Thyroid gland (tissue), 4 donors: Measurements from ENCODE around the gene TTLL10.

Source experiments
- POLR2A ChIP-seq, 2 donors: fragments of 450-650 bp; IDR thresholded peaks; one replicate each; pipeline ENCODE4 v1.6.1; 2017; ENCODE audit warnings: antibody characterized with exemption in 2 of 2, mild to moderate bottlenecking in 2 of 2, moderate library complexity in 1 of 2
- TF ChIP-seq, protein P1 (sequence below), 6 experiments: fragments of 200-600 bp in 3 of 6; fragments of 450-650 bp in 3 of 6; sonication (generic) in 3 of 6; IDR thresholded peaks; one replicate each; pipeline ENCODE4 v1.5.1; 2016 to 2019; ENCODE audit warnings: antibody characterized with exemption in 6 of 6, mild to moderate bottlenecking in 2 of 6, inconsistent platforms in 1 of 6, moderate library complexity in 1 of 6

DNA sequence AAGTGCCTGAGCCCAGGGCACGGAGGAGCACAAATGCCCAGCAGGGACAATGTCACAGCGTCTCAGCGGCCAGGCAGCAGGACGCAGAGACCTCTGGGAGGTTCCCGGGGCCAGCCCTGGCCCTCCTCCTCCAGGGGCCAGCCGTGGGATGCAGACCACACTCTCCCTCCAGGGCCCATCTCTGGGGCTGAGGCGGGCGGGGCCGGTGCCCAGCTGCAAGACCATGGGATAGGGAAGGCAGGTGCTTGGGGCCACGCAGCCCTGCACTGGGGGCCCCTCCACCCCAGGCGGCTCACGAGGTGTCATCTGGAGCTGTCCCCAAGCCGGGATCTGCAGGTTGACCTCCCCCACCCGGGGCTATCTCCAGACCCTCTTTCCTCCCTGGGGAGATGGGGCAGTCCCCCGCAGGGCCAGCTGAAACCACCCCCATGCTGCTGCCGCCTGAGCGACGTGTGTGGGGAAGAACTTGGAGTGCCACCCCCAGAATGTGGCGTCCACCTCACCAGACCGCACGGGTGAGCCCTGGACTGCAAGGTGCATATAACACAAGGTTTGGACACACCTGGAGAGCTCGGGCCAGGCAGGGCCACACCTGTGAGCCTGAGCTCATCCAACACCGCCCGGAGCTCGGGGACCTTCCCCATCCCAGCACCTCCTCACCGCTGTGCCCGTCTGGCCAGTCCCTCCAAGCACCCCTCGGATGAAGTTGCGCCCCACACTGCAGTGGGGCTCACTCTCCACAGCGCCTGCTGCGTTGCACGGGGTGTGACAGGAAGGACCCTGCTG is 4.1 kb upstream of the TTLL10 start:
- TF ChIP-seq, protein P1, sequence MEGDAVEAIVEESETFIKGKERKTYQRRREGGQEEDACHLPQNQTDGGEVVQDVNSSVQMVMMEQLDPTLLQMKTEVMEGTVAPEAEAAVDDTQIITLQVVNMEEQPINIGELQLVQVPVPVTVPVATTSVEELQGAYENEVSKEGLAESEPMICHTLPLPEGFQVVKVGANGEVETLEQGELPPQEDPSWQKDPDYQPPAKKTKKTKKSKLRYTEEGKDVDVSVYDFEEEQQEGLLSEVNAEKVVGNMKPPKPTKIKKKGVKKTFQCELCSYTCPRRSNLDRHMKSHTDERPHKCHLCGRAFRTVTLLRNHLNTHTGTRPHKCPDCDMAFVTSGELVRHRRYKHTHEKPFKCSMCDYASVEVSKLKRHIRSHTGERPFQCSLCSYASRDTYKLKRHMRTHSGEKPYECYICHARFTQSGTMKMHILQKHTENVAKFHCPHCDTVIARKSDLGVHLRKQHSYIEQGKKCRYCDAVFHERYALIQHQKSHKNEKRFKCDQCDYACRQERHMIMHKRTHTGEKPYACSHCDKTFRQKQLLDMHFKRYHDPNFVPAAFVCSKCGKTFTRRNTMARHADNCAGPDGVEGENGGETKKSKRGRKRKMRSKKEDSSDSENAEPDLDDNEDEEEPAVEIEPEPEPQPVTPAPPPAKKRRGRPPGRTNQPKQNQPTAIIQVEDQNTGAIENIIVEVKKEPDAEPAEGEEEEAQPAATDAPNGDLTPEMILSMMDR (IDR thresholded peaks at IDR 0.05): no peak
- no peak for TF ChIP-seq POLR2A (IDR thresholded peaks at IDR 0.05)
